NT2/D1 (cell line): ENCODE results near the gene PHF23.

ENCODE experiments used
- DNase-seq: peaks from one replicate; pipeline ENCODE4 v3.0.0-alpha.2; 2011; ENCODE audit warnings: low read depth, low spot score
- H3K27me3 ChIP-seq: 2 replicates; pipeline ENCODE4 v1.6.0; 2011; ENCODE audit warnings: mild to moderate bottlenecking; ENCODE audit not compliant: insufficient read length, insufficient read depth
- H3K36me3 ChIP-seq: 2 replicates; pipeline ENCODE4 v1.6.1; 2011; ENCODE audit warnings: mild to moderate bottlenecking, low read length, mixed read lengths; ENCODE audit not compliant: insufficient read depth, insufficient read length
- H3K4me1 ChIP-seq: 2 replicates; pipeline ENCODE4 v1.5.1; 2011; ENCODE audit not compliant: insufficient read depth, insufficient read length
- H3K4me3 ChIP-seq: 2 replicates; pipeline ENCODE4 v1.5.1; 2011; ENCODE audit warnings: low read depth; ENCODE audit not compliant: insufficient read length
- H3K9ac ChIP-seq: 2 replicates; pipeline ENCODE4 v1.6.0; 2011; ENCODE audit warnings: low read depth; ENCODE audit not compliant: insufficient read length
- H3K9me3 ChIP-seq: 2 replicates; pipeline ENCODE4 v1.5.1; 2011; ENCODE audit warnings: mild to moderate bottlenecking, low read length; ENCODE audit not compliant: insufficient read depth
- SUZ12 ChIP-seq: IDR thresholded peaks from 2 replicates; pipeline ENCODE4 v1.6.1; 2011; ENCODE audit not compliant: insufficient read length, insufficient read depth; ENCODE audit errors: extremely low read depth
- YY1 ChIP-seq: IDR thresholded peaks from 2 replicates; pipeline ENCODE4 v1.6.1; 2011; ENCODE audit not compliant: insufficient read length, insufficient read depth
- ZNF274 ChIP-seq: IDR thresholded peaks from 2 replicates; pipeline ENCODE4 v1.6.1; 2011; ENCODE audit warnings: mild to moderate bottlenecking, low read depth, low read length

Gene PHF23

DNA sequence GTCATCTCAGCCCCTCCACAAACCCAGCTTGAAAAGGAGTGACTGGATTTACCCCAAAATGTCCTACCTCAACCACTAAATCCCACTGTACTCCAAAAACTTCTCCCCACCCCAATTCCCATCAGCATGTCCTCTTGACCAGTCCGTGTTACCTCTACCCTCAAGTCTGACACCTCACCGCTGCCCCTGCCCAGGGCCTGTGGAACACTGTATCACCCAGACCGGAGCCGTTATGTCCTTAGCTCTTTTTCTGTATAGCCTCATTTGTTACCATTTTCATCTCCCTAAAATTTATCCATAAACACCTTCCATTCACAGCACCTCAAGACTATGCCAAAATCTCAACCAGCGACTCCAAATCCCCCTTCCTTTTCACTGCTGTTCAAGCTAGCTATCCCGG lies 2.4 kb downstream of the PHF23 start:
- no peak for TF ChIP-seq ZNF274
- no peak for TF ChIP-seq SUZ12
- TF ChIP-seq YY1, result no peak
- no peak overlapping the region for H3K4me3 ChIP-seq
- no peak for DNase-seq

GRCh38 chr17:7235693-7236665 lies 3.3 kb downstream of the PHF23 start:
- TF ChIP-seq ZNF274, result no peak
- no peak for TF ChIP-seq YY1
- no peak for TF ChIP-seq SUZ12
- no peaks in the 10 kb centered on the region for H3K27me3 ChIP-seq
- H3K4me1 ChIP-seq, result peaks cover 12% of the 10 kb centered on the region
- H3K9me3 ChIP-seq, result no peaks in the 10 kb centered on the region
- peak overlapping the region; percentile 13 for H3K9ac ChIP-seq
- H3K36me3 ChIP-seq, result peaks cover 42% of the 10 kb centered on the region
- no peak for DNase-seq
- H3K4me3 ChIP-seq, result no peak overlapping the region

More for the DNA sequence above, 2.4 kb downstream of the PHF23 start:
- Histone ChIP-seq H3K9ac (no peak overlapping the region), H3K36me3 (peaks cover 43% of the 10 kb centered on the region), H3K27me3 (no peaks in the 10 kb centered on the region), H3K4me1 (peaks cover 12% of the 10 kb centered on the region), H3K9me3 (no peaks in the 10 kb centered on the region)

DNA sequence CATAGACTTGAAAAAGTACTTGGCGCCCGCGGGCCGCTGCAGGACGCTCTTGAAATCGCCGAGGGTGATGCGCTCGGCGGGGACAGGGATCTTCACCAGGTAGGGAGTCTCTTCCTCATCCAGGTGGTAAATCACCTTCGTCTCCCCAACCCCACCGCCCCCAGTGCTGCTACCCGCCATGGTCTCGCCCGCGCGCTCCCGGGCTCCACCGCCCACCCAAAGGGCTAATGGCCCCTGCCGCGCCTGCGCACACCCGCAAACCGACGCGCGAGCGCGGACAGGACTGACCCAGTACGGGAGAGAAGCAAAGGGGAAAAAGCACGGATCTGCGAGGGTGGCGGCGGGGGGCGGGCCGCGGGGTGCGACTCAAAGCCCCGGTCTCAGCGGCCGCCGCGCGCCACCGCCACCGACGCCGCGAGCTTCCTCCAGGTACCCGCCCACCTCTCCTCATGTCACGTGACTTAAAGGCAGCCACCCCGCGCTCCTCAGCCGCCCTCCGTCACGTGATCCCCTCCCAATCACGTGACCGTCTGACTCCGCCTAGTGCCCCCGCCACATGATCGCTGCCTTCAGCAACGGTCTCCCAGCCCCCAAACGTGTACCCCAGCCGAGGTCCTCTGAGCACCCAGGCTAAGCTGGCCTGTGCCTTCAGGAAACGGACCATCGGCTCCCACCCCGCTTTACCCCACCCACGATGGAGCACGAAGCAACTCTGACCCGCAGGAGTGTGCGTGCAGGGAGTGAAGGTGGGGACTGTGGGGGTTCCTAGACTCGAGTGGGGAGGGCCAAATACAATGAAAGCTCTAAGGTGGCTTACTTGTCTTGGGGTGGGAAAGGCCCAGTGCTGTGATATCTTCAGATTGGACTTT lies 4.9 kb downstream of the PHF23 start, which contains the start of gene DVL2:
Gene DVL2 (minus strand): TSS at position 435 of the 869 bp plus-strand sequence. CDS start 255 bp downstream, at position 180.
- TF ChIP-seq ZNF274 (no peak), YY1 (no peak), SUZ12 (no peak)
- H3K4me3 ChIP-seq, result peak within 1 kb of the TSS; percentile 71
- H3K36me3 ChIP-seq, result peaks cover 49% of the 10 kb centered on the region
- DNase-seq, result peak; percentile 80
- no peaks in the 10 kb centered on the region for H3K27me3 ChIP-seq
- H3K9ac ChIP-seq, result peak within 1 kb of the TSS; percentile 79
- H3K9me3 ChIP-seq, result no peaks in the 10 kb centered on the region
- H3K4me1 ChIP-seq, result peaks cover 10% of the 10 kb centered on the region

GRCh38 chr17:7233701-7234082 lies 5.6 kb downstream of the PHF23 start:
- TF ChIP-seq SUZ12, result no peak
- TF ChIP-seq YY1, result no peak
- TF ChIP-seq ZNF274, result no peak
- DNase-seq, result no peak
- Histone ChIP-seq H3K4me1 (peaks cover 10% of the 10 kb centered on the region), H3K36me3 (peaks cover 55% of the 10 kb centered on the region), H3K9ac (peak overlapping the region; percentile 79), H3K27me3 (no peaks in the 10 kb centered on the region), H3K9me3 (no peaks in the 10 kb centered on the region), H3K4me3 (peak overlapping the region; percentile 71)

- no peaks in the 10 kb centered on the region for H3K27me3 ChIP-seq
- peaks cover 65% of the 10 kb centered on the region for H3K36me3 ChIP-seq
- H3K9me3 ChIP-seq, result no peaks in the 10 kb centered on the region
- peak overlapping the region; percentile 26 for H3K4me3 ChIP-seq
- no peak overlapping the region for H3K9ac ChIP-seq
- no peak for DNase-seq
- TF ChIP-seq SUZ12, result no peak
- no peak for TF ChIP-seq ZNF274
- no peak for TF ChIP-seq YY1
- peaks cover 10% of the 10 kb centered on the region for H3K4me1 ChIP-seq
Measured at GRCh38 chr17:7232114-7232513, 7.1 kb downstream of the PHF23 start.

DNA sequence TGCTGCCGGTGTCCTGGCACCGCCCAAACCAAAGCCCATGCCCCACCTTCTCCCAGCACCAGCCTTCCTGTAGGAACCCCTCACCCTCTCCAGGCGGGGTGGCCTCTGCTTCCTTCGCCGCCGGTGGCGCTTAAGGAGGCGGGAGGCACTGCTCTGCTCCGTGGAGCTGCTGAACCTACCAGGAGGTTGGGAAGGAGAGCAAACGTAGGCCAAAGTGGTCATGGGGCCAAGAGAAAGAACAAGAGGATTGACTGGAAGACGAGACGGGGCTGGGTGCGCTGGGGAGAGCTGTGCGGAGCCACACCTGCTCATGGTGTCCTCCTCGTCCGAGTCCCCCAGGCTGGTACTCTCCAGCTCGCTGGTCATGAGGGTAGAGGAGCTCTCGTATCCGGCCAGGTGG lies 9.8 kb downstream of the PHF23 start:
- H3K36me3 ChIP-seq, result peaks cover 65% of the 10 kb centered on the region

DNA sequence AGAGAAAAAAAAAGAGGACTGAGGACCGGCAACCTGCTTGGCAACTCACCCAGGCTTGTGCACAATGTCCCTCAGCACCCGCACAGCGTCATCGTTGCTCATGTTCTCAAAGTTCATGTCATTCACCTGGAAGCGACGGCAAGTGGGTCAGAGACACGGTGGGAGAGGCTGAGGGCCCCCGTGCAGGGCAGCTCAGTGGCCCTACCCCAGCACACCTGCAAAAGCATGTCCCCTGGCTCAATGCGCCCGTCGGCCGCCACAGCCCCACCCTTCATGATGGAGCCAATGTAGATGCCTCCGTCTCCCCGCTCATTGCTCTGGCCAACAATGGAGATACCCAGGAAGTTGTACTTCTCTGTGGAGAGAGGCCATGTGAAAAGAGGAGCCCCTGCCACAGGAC lies 10.3 kb downstream of the PHF23 start:
- Histone ChIP-seq H3K27me3 (no peaks in the 10 kb centered on the region), H3K4me1 (peaks cover 8% of the 10 kb centered on the region), H3K9me3 (no peaks in the 10 kb centered on the region), H3K9ac (no peak overlapping the region), H3K36me3 (peaks cover 69% of the 10 kb centered on the region), H3K4me3 (no peak overlapping the region)
- no peak for DNase-seq
- TF ChIP-seq YY1 (no peak), SUZ12 (no peak), ZNF274 (no peak)

More for the DNA sequence above, 9.8 kb downstream of the PHF23 start:
- DNase-seq, result no peak
- H3K9ac ChIP-seq, result no peak overlapping the region
- H3K4me3 ChIP-seq, result no peak overlapping the region
- TF ChIP-seq ZNF274, result no peak
- no peak for TF ChIP-seq SUZ12
- no peak for TF ChIP-seq YY1
- H3K9me3 ChIP-seq, result no peaks in the 10 kb centered on the region
- peaks cover 6% of the 10 kb centered on the region for H3K4me1 ChIP-seq
- no peaks in the 10 kb centered on the region for H3K27me3 ChIP-seq
